H1 (cell line): ENCODE results near the gene ZNF134. TPM values are rescaled to one million over a fixed set of nuclear protein-coding genes. Genes with fewer than 3 reads are reported as not detected.

Experiments used
- CTCF ChIA-PET: fragments of 300-600 bp; sonication (Branson Sonifier 250); formaldehyde crosslinking; loops from one replicate; lab custom pipeline; 2021; ENCODE audit not compliant: partially characterized antibody; lab: Charles Lee
- POLR2A ChIA-PET: fragments of 300-600 bp; sonication (Branson Sonifier 250); formaldehyde crosslinking; loops from one replicate; lab custom pipeline; 2021; ENCODE audit warnings: inconsistent platforms; ENCODE audit not compliant: partially characterized antibody; lab: Charles Lee
- DNase-seq, 2 experiments: peaks; one replicate each; pipeline versions ENCODE4 v3.0.0 to v3.0.0-alpha.2; 2010 to 2022; ENCODE audit warnings: low spot score in 2 of 2, low read depth in 1 of 2, mixed read lengths in 1 of 2
- FAIRE-seq: peaks from 2 replicates; lab custom pipeline; 2011; peaks lifted over from hg19 to GRCh38; lab: Jason Lieb, UNC
- H2AFZ ChIP-seq: 2 replicates; pipeline ENCODE4 v1.8.1; 2012; ENCODE audit warnings: low read length, inconsistent platforms
- H2AK5ac ChIP-seq: 2 replicates; pipeline ENCODE4 v1.6.1; 2013; ENCODE audit warnings: low read depth, low read length
- H2BK120ac ChIP-seq: replicated peaks from 2 replicates; pipeline ENCODE3; 2013; ENCODE audit warnings: low read depth, low read length, inconsistent platforms
- H2BK12ac ChIP-seq: 2 replicates; pipeline ENCODE4 v1.6.1; 2013; ENCODE audit warnings: low read depth, low read length
- H2BK15ac ChIP-seq: 2 replicates; pipeline ENCODE4 v1.6.1; 2013; ENCODE audit warnings: low read length
- H2BK20ac ChIP-seq: 2 replicates; pipeline ENCODE4 v1.6.1; 2013; ENCODE audit warnings: low read length
- H2BK5ac ChIP-seq: 2 replicates; pipeline ENCODE4 v1.6.1; 2013; ENCODE audit warnings: low read depth, low read length
- H3K14ac ChIP-seq: 2 replicates; pipeline ENCODE4 v1.6.1; 2013; ENCODE audit warnings: inconsistent platforms; ENCODE audit not compliant: insufficient read length
- H3K18ac ChIP-seq: 2 replicates; pipeline ENCODE4 v1.6.1; 2013; ENCODE audit warnings: low read length; ENCODE audit errors: extremely low read depth
- H3K23ac ChIP-seq: 2 replicates; pipeline ENCODE4 v1.6.1; 2013; ENCODE audit warnings: inconsistent platforms; ENCODE audit not compliant: insufficient read length
- H3K23me2 ChIP-seq: 2 replicates; pipeline ENCODE4 v1.6.1; 2013; ENCODE audit warnings: low read depth, low read length
- H3K27ac ChIP-seq: 2 replicates; pipeline ENCODE4 v1.6.1; 2011; ENCODE audit warnings: low read depth, low read length, inconsistent platforms
- H3K27me3 ChIP-seq, 4 experiments: replicated peaks in 1 of 4; 1 replicate in 1 of 4; 2 replicates in 3 of 4; pipeline versions ENCODE4 v1.6.1 to v1.8.1; 2011 to 2013; ENCODE audit warnings: low read length in 3 of 4, mild to moderate bottlenecking in 3 of 4, inconsistent platforms in 2 of 4, mixed read lengths in 2 of 4, moderate library complexity in 1 of 4; ENCODE audit not compliant: control insufficient read depth in 3 of 4, insufficient read depth in 3 of 4; ENCODE audit errors: extremely low read depth in 1 of 4
- H3K36me3 ChIP-seq, 4 experiments: 2 replicates each; pipeline versions ENCODE4 v1.6.1 to v1.8.1; 2011 to 2013; ENCODE audit warnings: mild to moderate bottlenecking in 4 of 4, low read length in 3 of 4, moderate library complexity in 2 of 4, control low read depth in 1 of 4, inconsistent platforms in 1 of 4; ENCODE audit not compliant: insufficient read depth in 4 of 4, control insufficient read depth in 2 of 4
- H3K4ac ChIP-seq: replicated peaks from 2 replicates; pipeline ENCODE3; 2013; ENCODE audit warnings: low read length, low read depth, mixed read lengths, inconsistent platforms; ENCODE audit not compliant: insufficient read length
- H3K4me1 ChIP-seq, 4 experiments: replicated peaks in 1 of 4; 1 replicate in 1 of 4; 2 replicates in 3 of 4; pipeline versions ENCODE4 v1.6.1 to v1.8.1; 2011 to 2013; ENCODE audit warnings: low read length in 3 of 4, inconsistent platforms in 2 of 4, mixed read lengths in 1 of 4; ENCODE audit not compliant: insufficient read depth in 4 of 4, control insufficient read depth in 3 of 4
- H3K4me2 ChIP-seq, 2 experiments: 2 replicates each; pipeline versions ENCODE4 v1.6.1 to v1.8.1; 2011 to 2013; ENCODE audit warnings: low read depth in 2 of 2, low read length in 2 of 2, control low read depth in 1 of 2, inconsistent platforms in 1 of 2, mild to moderate bottlenecking in 1 of 2; ENCODE audit not compliant: insufficient read depth in 1 of 2
- H3K4me3 ChIP-seq, 4 experiments: fragments of 200-600, 300-600 bp in 1 of 4; sonication (generic), shearing (Covaris generic), sonication (Bioruptor Twin) in 1 of 4; 2 replicates each; pipeline versions ENCODE4 v1.5.1 to v1.8.1; 2011 to 2016; ENCODE audit warnings: low read length in 4 of 4, low read depth in 3 of 4, control low read depth in 2 of 4, inconsistent platforms in 2 of 4, mild to moderate bottlenecking in 2 of 4, mixed read lengths in 1 of 4, moderate library complexity in 1 of 4; ENCODE audit not compliant: insufficient read depth in 2 of 4; ENCODE audit errors: extremely low read depth in 1 of 4
- H3K56ac ChIP-seq: replicated peaks from 2 replicates; pipeline ENCODE3; 2013; ENCODE audit warnings: low read depth, mild to moderate bottlenecking, mixed read lengths, low read length, inconsistent platforms; ENCODE audit not compliant: insufficient read length
- H3K79me1 ChIP-seq: 2 replicates; pipeline ENCODE4 v1.6.1; 2013; ENCODE audit warnings: low read depth, low read length, control low read depth
- H3K79me2 ChIP-seq, 2 experiments: 2 replicates each; pipeline versions ENCODE4 v1.6.1 to v1.8.1; 2012 to 2013; ENCODE audit warnings: low read length in 2 of 2, mild to moderate bottlenecking in 2 of 2, inconsistent platforms in 1 of 2; ENCODE audit not compliant: insufficient read depth in 2 of 2, control insufficient read depth in 1 of 2
- H3K9ac ChIP-seq, 4 experiments: replicated peaks in 1 of 4; 1 replicate in 1 of 4; 2 replicates in 3 of 4; pipeline versions ENCODE4 v1.6.1 to v1.8.1; 2011 to 2013; ENCODE audit warnings: low read depth in 3 of 4, low read length in 3 of 4, control low read depth in 2 of 4, mild to moderate bottlenecking in 2 of 4, moderate library complexity in 2 of 4, inconsistent platforms in 1 of 4; ENCODE audit errors: extremely low read depth in 1 of 4
- H3K9me3 ChIP-seq, 2 experiments: 2 replicates each; pipeline versions ENCODE4 v1.6.1 to v1.8.1; 2012 to 2013; ENCODE audit warnings: mild to moderate bottlenecking in 2 of 2, moderate library complexity in 2 of 2, control low read depth in 1 of 2, inconsistent platforms in 1 of 2, low read depth in 1 of 2, low read length in 1 of 2, mixed read lengths in 1 of 2; ENCODE audit not compliant: insufficient read depth in 2 of 2
- H4K20me1 ChIP-seq, 2 experiments: replicated peaks in 1 of 2; 2 replicates each; pipeline versions ENCODE3 to v1.8.1; 2011 to 2013; ENCODE audit warnings: inconsistent platforms in 2 of 2, low read length in 2 of 2, mild to moderate bottlenecking in 1 of 2; ENCODE audit not compliant: insufficient read depth in 2 of 2, control insufficient read depth in 1 of 2
- H4K5ac ChIP-seq: 2 replicates; pipeline ENCODE4 v1.6.1; 2013; ENCODE audit warnings: low read length, low read depth, mixed read lengths, inconsistent platforms; ENCODE audit not compliant: insufficient read length
- H4K8ac ChIP-seq: 2 replicates; pipeline ENCODE4 v1.8.0; 2013; ENCODE audit warnings: mild to moderate bottlenecking, moderate library complexity, low read length, inconsistent platforms; ENCODE audit not compliant: insufficient read depth; ENCODE audit errors: extremely low read depth
- H4K91ac ChIP-seq: replicated peaks from 2 replicates; pipeline ENCODE3; 2013; ENCODE audit warnings: low read length, mixed read lengths, inconsistent platforms; ENCODE audit not compliant: insufficient read length
- POLR2A ChIP-seq, 2 experiments: IDR thresholded peaks; 1 replicate in 1 of 2; 2 replicates in 1 of 2; pipeline ENCODE4 v1.6.1; 2011; ENCODE audit warnings: low read depth in 2 of 2, low read length in 2 of 2, mild to moderate bottlenecking in 2 of 2; ENCODE audit errors: control extremely low read depth in 1 of 2
- YY1 ChIP-seq: IDR thresholded peaks from 2 replicates; pipeline ENCODE4 v1.6.1; 2011; ENCODE audit warnings: low read depth, mild to moderate bottlenecking, low read length
- polyA plus RNA-seq, 7 experiments: library from polyadenylated mRNA; depleted of rRNA in 3 of 7; stranded (reverse) in 5 of 7; unstranded in 2 of 7; fragments of >200 nt in 5 of 7; fragments of 200-250 nt in 2 of 7; gene quantifications; 1 replicate in 5 of 7; 2 replicates in 1 of 7; 4 replicates in 1 of 7; pipeline versions ENCODE4 v1.2.1 to v1.2.3, GENCODE V29; 2011 to 2013; ENCODE audit warnings: missing spikeins in 2 of 7, mixed read lengths in 2 of 7
- total RNA-seq: library from RNA; stranded (reverse); fragmentation: NEBNext Ultra II Directional; extraction: Animal tissue kit (Norgen Biotek cat#: 25700); gene quantifications from 2 replicates; pipeline ENCODE4 v1.2.1, GENCODE V29; 2021

The ZNF134 gene
- total and polyA plus RNA-seq, 2 of the 8 experiments (the other 6 are each of a cell fraction or from before 2014, with no cell fraction given) = 16.6 to 54.6 TPM

DNA sequence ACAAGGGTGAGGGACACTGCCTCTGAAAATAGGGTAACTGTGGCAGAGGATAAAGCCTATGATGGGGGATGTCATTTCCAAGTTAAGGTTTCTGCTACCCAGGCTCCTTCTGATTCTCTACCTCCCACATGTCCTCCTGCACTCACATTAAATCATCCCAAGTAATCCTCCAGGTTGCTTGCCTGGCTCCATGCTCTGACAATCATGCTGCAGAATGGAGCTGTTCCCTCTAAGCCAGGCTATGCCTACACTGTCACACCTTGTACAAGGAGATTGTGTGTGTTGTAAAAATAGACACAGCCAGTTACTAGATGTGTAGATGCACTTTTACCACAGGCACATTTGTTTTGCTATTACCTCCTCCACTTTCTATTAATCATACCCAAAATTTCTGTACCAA, 43.3 kb upstream of the ZNF134 start:
- H3K9me3 ChIP-seq = peaks cover 87 to 99% of the 10 kb centered on the region in 2 experiments
- no peaks in the 10 kb centered on the region for H3K27me3 ChIP-seq
- H4K5ac ChIP-seq = no peak overlapping the region
- no peak overlapping the region for H4K91ac ChIP-seq
- H2AFZ ChIP-seq = no peak overlapping the region
- no peak overlapping the region for H3K14ac ChIP-seq
- no peak overlapping the region for H2BK15ac ChIP-seq
- POLR2A ChIA-PET = interaction anchor here (0.6 to 2.2 kb wide), 4 partner anchors 12 to 178 kb away, joined by 3 to 6 read pairs (median 3); no protein-coding TSS in a partner anchor
- no peak overlapping the region for H2BK120ac ChIP-seq
- no peaks in the 10 kb centered on the region for H3K4me1 ChIP-seq
- H2AK5ac ChIP-seq = no peak overlapping the region
- H4K8ac ChIP-seq = no peak overlapping the region
- H3K4me3 ChIP-seq = no peak overlapping the region
- H3K4ac ChIP-seq = no peak overlapping the region
- H3K27ac ChIP-seq = no peak overlapping the region
- H3K79me1 ChIP-seq = no peaks in the 10 kb centered on the region
- H3K18ac ChIP-seq = no peak overlapping the region
- H3K56ac ChIP-seq = no peak overlapping the region
- no peak for DNase-seq
- H4K20me1 ChIP-seq = no peaks in the 10 kb centered on the region
- H2BK5ac ChIP-seq = no peak overlapping the region
- H3K79me2 ChIP-seq = no peaks in the 10 kb centered on the region
- no peak overlapping the region for H3K4me2 ChIP-seq
- no peak overlapping the region for H3K23ac ChIP-seq
- FAIRE-seq = no peak
- H3K36me3 ChIP-seq = peaks cover 21 to 54% (median 46%) of the 10 kb centered on the region in 4 experiments; a peak in 7 of 8 replicates
- H3K23me2 ChIP-seq = no peaks in the 10 kb centered on the region
- CTCF ChIA-PET = no interaction called here
- no peak overlapping the region for H2BK12ac ChIP-seq
- TF ChIP-seq YY1 (no peak), POLR2A (IDR thresholded peaks at IDR 0.05; ENCODE audit: control extremely low read depth in 1 of 2, low read depth in 2 of 2, low read length in 2 of 2) (peak in 1 of 2 experiments; percentile 52; a peak in 1 of 3 replicates)
- TF ChIP-seq, all 59 proteins: peak for 1
- H3K9ac ChIP-seq = no peak overlapping the region
- no peak overlapping the region for H2BK20ac ChIP-seq
